DOHH2 (cell line): ENCODE measurements around the gene CPXM2.

Experiments used
- H3F3A ChIP-seq: fragments of 200-600 bp; sonication (generic), shearing (Covaris generic); 2 replicates; pipeline ENCODE4 v1.6.0; 2016; ENCODE audit warnings: antibody characterized with exemption, mild to moderate bottlenecking; ENCODE audit not compliant: control insufficient read depth, insufficient read depth
- H3K27ac ChIP-seq: fragments of 200-600 bp; sonication (generic); 2 replicates; pipeline ENCODE4 v1.5.1; 2014; ENCODE audit warnings: low read depth, mild to moderate bottlenecking, low read length, moderate library complexity
- H3K27me3 ChIP-seq: fragments of 200-600 bp; sonication (generic); 2 replicates; pipeline ENCODE4 v1.6.1; 2014; ENCODE audit warnings: mild to moderate bottlenecking, low read length, mixed read lengths; ENCODE audit not compliant: control insufficient read depth
- H3K36me3 ChIP-seq: fragments of 200-600 bp; sonication (generic); 2 replicates; pipeline ENCODE4 v1.6.1; 2014; ENCODE audit warnings: mild to moderate bottlenecking, low read length, moderate library complexity, mixed read lengths; ENCODE audit not compliant: control insufficient read depth
- H3K4me1 ChIP-seq: fragments of 200-600 bp; sonication (generic); 2 replicates; pipeline ENCODE4 v1.6.1; 2014; ENCODE audit warnings: mild to moderate bottlenecking, low read length, mixed read lengths; ENCODE audit not compliant: control insufficient read depth
- H3K4me2 ChIP-seq: fragments of 200-600 bp; sonication (generic); 2 replicates; pipeline ENCODE4 v1.6.0; 2014; ENCODE audit warnings: mild to moderate bottlenecking, low read length, moderate library complexity
- H3K4me3 ChIP-seq: fragments of 200-600 bp; sonication (generic); 2 replicates; pipeline ENCODE4 v1.5.1; 2014; ENCODE audit warnings: mild to moderate bottlenecking, low read length, mixed read lengths
- H3K79me2 ChIP-seq: fragments of 200-600 bp; sonication (generic); 2 replicates; pipeline ENCODE4 v1.6.1; 2014; ENCODE audit warnings: mild to moderate bottlenecking, low read length, mixed read lengths; ENCODE audit not compliant: control insufficient read depth
- H3K9me2 ChIP-seq: fragments of 200-600 bp; sonication (generic); replicated peaks from 2 replicates; pipeline ENCODE4 v1.6.1; 2014; ENCODE audit warnings: mild to moderate bottlenecking, low read length, mixed read lengths; ENCODE audit not compliant: control insufficient read depth
- H3K9me3 ChIP-seq: fragments of 200-600 bp; sonication (generic); 2 replicates; pipeline ENCODE4 v1.6.1; 2014; ENCODE audit warnings: antibody characterized with exemption, low read length, mixed read lengths; ENCODE audit not compliant: control insufficient read depth, insufficient read depth
- H4K20me1 ChIP-seq: fragments of 200-600 bp; sonication (generic); 2 replicates; pipeline ENCODE4 v1.6.0; 2014; ENCODE audit warnings: low read depth, mild to moderate bottlenecking, antibody characterized with exemption, low read length, moderate library complexity; ENCODE audit not compliant: control insufficient read depth, insufficient read depth
- CTCF ChIP-seq: fragments of 200-600 bp; sonication (generic); IDR thresholded peaks from one replicate; pipeline ENCODE4 v1.5.1; 2014; ENCODE audit warnings: antibody characterized with exemption, mild to moderate bottlenecking, low read depth, low read length; ENCODE audit not compliant: poor library complexity, severe bottlenecking
- EZH2phosphoT487 ChIP-seq: fragments of 200-600 bp; sonication (generic); IDR thresholded peaks from 2 replicates; pipeline ENCODE4 v1.6.1; 2017; ENCODE audit warnings: borderline replicate concordance, mild to moderate bottlenecking, antibody characterized with exemption, low read length, moderate library complexity, mixed read lengths

CPXM2 gene

GRCh38 chr10:123854003-123854402 lies 37.6 kb downstream of the CPXM2 start:
- no peaks in the 10 kb centered on the region for H3K79me2 ChIP-seq
- H3K4me1 ChIP-seq, result peaks cover 2% of the 10 kb centered on the region; the same call in 1 of the 2 replicates
- 0 out of 2 replicates have a peak, but pooled peaks cover 6% of the 10 kb centered on the region for H3K27me3 ChIP-seq

GRCh38 chr10:123852411-123852951 lies 39.1 kb downstream of the CPXM2 start:
- Histone ChIP-seq H3K4me2 (no peak overlapping the region), H4K20me1 (no peaks in the 10 kb centered on the region), H3K9me3 (no peaks in the 10 kb centered on the region), H3K4me1 (peaks cover 5% of the 10 kb centered on the region; the same call in 1 of the 2 replicates), H3K9me2 (no peaks in the 10 kb centered on the region), H3K79me2 (no peaks in the 10 kb centered on the region), H3K27me3 (peaks cover 9% of the 10 kb centered on the region; the same call in 1 of the 2 replicates), H3K4me3 (no peak overlapping the region), H3K27ac (no peak overlapping the region), H3K36me3 (no peaks in the 10 kb centered on the region), H3F3A (no peaks in the 10 kb centered on the region)
- TF ChIP-seq CTCF (no peak), EZH2phosphoT487 (no peak)

More at GRCh38 chr10:123854003-123854402, 37.6 kb downstream of the CPXM2 start:
- H3K36me3 ChIP-seq, result no peaks in the 10 kb centered on the region
- no peak for TF ChIP-seq CTCF
- TF ChIP-seq EZH2phosphoT487, result no peak
- no peaks in the 10 kb centered on the region for H3K9me3 ChIP-seq
- H4K20me1 ChIP-seq, result no peaks in the 10 kb centered on the region
- H3K27ac ChIP-seq, result no peak overlapping the region
- no peaks in the 10 kb centered on the region for H3K9me2 ChIP-seq
- no peak overlapping the region for H3K4me2 ChIP-seq
- no peak overlapping the region for H3K4me3 ChIP-seq
- H3F3A ChIP-seq, result no peaks in the 10 kb centered on the region

GRCh38 chr10:123848564-123849457 lies 42.8 kb downstream of the CPXM2 start:
- peaks cover 5% of the 10 kb centered on the region; the same call in 1 of the 2 replicates for H3K4me1 ChIP-seq
- H3K36me3 ChIP-seq, result no peaks in the 10 kb centered on the region
- H3K79me2 ChIP-seq, result no peaks in the 10 kb centered on the region
- H3K9me3 ChIP-seq, result no peaks in the 10 kb centered on the region
- H3K27me3 ChIP-seq, result peaks cover 6% of the 10 kb centered on the region
- H3K4me2 ChIP-seq, result no peak overlapping the region
- H3K9me2 ChIP-seq, result no peaks in the 10 kb centered on the region
- no peaks in the 10 kb centered on the region for H4K20me1 ChIP-seq
- H3K27ac ChIP-seq, result no peak overlapping the region
- TF ChIP-seq EZH2phosphoT487 (no peak), CTCF (no peak)
- H3F3A ChIP-seq, result no peaks in the 10 kb centered on the region
- H3K4me3 ChIP-seq, result no peak overlapping the region
